T47D (cell line): ENCODE results near the gene SUSD4.
A peak's percentile ranks its signal among the peaks of the same experiment; 100 is the strongest.

Source experiments
- DNase-seq, 2 experiments: peaks; one replicate each; pipeline versions ENCODE4 v3.0.0 to v3.0.0-alpha.2; 2011 to 2012; ENCODE audit warnings: low read depth in 1 of 2, low spot score in 1 of 2
- JUND ChIP-seq: IDR thresholded peaks from 2 replicates; pipeline ENCODE4 v1.6.1; 2012; ENCODE audit warnings: low read depth
- in situ Hi-C: cut with HindIII; loops from 2 replicates; pipeline ENCODE4 v1.10.0; 2016; ENCODE audit warnings: low sequenced_read_pairs, low pct_unique_long_range_greater_than_20kb

The SUSD4 gene

DNA sequence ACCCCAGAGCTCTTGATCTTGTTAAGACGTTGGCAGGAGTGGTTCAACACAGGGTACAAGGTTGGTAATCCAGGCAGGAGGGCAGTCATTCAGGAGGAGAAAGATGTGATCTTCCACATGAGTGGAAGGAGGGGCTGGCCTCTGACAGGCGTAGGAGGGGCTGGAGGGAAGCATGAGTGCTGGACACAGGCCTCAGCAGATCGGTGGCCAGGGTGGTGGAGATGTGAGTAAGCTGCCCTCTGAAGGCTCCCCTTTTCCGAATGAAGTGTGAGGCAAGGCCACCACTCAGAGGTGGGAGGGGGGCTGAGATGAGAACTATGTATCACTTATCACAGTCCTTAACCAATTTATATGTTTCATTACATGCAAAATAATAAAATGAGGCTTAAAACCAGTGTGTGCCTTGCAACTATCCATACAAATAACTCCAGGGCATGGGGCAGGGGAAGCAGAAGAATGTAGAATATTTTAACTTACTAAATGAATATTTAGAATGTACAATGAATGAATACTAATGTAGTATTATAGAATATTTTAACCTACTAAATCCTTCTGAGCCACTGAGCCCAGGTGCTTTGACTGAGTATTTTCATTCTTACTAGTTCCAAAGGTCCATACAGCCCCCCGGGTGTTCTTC lies 117.4 kb downstream of the SUSD4 start:
- in situ Hi-C loops: no loop called here
- TF ChIP-seq JUND: no peak
- no peak for DNase-seq

DNA sequence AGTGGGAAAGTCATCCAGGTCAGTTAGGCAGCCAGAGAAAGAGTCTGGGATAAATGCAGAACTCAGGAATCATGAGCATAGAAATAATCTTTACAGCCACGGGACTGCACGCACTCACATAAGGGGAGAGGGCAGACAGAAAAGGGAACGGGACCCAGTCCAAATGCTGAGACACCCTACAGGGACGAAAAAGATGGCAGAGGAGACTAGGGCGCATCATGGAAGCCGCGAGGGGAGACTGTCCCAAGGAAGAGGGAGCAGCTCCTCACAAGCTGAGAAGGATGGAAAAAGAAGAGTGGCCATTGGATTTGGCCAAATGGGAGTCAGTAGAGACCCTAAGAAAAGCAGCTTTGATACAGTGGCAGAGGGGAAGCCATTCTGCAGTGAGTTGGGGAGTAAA lies 118.0 kb downstream of the SUSD4 start:
- in situ Hi-C loops: no loop called here
- TF ChIP-seq JUND: no peak
- DNase-seq: no peak

DNA sequence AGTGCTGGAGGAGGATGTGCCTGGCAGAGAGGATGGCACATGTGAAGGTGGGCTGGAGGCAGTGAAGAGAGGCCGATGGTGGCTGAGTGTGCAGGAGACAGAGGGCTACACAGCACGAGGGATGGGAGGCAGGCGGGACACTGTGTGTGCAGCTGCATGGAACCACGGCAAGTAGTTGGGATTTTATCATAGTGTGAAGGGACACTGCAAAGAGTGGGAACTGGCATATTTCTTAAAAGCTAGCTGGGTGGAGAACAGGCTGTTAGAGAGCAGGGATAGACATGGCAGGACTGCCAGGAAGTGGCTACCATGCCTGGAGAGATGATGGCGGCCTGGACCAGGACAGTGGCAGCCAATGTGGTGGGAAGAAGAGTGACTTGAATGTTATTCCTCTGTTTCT lies 118.6 kb downstream of the SUSD4 start:
- in situ Hi-C loops: no loop called here
- DNase-seq: no peak
- no peak for TF ChIP-seq JUND

DNA sequence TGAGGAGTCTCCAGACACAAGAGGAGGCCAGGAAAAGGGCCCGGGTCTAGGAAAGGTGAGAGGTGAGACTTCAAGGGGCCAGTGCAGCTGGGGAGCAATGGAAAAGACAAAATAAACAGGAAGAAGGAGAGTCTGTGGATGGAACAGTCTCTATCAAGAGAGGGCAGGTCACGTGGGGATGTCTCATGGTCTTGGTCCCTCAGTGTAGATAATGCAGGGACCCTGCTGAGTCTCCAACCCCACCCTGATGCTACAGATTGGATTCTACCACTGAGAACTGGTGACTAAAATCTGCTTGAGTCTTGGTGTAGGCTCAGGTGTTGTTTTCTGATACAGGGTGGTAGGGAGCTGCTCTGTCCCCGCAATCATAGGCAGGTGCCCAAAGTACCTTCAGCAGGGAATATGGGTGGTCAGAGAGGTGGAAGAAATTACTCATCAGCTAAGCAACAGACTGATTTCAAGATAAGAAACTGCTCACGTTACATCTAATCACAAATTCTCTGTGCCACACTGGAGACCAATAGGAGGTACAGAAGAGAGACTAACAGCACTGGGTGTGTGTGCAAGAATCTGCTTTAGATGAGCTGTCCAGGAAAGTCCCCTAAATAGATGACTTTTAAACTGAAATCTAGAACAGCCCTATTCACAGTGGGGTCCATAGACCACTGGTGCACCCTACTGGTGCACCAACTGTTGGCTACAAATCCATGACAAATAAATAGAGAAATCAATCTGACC lies 119.4 kb downstream of the SUSD4 start:
- DNase-seq: no peak
- in situ Hi-C loops: no loop called here
- TF ChIP-seq JUND: no peak

DNA sequence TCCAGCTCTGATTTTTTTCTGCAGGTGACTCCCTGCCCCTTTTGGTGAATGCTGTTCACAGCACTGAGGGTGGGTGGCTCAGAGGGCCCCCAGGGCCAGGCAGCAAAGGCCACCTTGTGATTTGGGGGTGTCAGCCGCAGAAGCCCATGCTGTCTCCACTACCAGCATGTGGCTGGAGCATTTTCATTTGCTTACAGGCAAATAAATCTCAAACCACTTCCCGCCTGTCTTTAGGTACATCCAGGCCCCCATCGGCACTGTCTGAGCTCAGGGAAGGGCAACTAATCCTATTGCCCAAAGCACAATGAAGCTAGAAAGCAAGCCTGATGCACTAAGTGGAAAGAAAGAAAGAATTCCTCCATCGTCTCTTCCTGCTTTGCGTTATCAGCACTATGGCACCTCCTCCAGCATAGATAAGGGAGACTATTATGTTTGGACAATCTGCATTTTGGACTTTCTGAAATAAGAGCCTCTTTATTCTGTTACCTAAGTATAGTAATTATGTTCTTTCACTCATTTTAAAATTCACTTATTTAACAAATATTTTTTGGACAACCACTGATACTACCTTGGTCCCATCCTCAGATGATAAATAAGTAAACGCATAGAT lies 120.4 kb downstream of the SUSD4 start:
- in situ Hi-C loops: no loop called here

DNA sequence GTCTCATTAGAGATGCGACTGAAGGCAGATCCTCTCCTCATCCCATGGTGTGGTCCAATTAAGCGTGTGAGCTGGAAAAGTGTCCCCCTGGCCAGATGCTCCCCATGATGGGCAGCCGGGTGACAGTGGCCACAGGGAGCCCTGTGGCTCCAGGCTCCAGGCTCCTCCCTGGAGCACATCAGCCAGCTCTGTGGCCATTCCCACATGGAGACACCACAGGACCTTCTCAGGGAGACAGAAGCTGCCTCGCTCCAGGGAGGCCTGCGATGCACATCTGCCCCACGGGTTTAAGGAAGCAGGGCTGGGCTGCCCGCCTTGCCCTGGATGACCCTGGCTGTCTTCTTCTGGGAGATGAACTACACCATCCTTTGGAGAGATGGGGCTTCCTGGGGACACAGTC lies 121.0 kb downstream of the SUSD4 start:
- in situ Hi-C loops: no loop called here
- no peak for TF ChIP-seq JUND
- DNase-seq: no peak

More for the DNA sequence above, 120.4 kb downstream of the SUSD4 start:
- TF ChIP-seq JUND: no peak
- no peak for DNase-seq

DNA sequence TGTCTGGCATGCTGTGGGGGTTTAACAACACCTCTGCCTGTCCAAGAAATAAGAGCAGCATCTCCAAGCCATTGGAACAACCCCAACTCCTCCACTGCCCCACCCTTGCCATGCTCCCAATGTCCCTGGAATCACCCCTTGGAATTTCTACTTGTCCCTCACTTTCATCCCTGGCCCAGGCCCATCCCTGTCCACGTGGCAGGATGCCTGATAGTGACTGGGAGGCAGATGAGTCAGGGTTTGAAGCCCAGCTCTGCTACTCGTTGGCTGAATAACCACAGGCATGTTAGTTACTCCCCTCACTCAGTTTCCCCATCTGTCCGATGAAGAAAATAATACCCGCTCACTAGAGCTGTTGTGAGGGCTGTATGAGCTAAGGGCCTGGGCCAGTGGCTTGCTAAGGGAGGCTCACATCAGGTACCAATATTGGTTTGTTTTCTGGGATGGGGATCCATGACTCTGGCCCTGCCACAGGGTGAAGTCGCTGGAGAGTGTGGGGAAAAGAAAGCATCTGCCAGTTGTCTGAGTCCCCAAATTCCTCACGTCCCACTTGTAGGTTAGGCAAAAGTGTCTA lies 121.5 kb downstream of the SUSD4 start:
- DNase-seq: no peak
- in situ Hi-C loops: no loop called here
- no peak for TF ChIP-seq JUND

DNA sequence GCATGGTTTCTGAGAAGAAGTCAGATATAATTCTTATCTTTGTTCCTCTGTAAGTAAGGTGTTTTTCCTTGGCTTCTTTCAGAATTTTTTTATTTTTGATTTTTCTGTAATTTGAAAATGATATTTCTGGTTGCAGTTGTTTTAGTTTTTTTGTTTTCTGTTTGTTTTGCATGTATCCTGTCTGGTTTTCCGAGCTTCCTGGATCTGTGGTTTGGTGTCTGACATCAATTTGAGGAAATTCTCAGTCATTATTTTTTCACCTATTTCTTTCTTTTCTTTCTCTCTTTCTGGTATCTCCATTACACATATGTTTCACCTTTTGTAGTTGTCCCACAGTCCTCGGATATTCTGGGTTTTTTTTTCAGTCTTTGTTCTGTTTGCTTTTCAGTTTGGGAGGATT lies 123.9 kb downstream of the SUSD4 start:
- DNase-seq: no peak

DNA sequence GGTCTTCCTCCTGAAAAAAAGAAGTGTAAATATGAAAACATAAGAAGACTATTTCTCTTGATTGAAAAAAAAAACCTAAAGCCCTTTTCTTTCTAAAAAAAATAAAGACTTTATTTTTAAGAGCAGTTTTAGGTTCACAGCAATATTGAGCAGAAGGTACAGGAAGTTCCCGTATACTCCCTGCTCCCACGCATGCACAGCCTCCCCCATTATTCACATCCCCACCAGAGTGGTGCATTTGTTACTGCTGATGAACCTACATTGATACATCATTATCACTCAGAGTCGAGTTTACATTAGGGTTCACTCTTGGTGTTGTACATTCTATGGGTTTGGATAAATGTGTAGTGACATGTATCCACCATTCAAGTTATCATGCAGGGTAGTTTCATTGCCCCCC lies 128.9 kb downstream of the SUSD4 start:
- TF ChIP-seq JUND: no peak
- DNase-seq: no peak
- in situ Hi-C loops: no loop called here

More for the DNA sequence above, 123.9 kb downstream of the SUSD4 start:
- in situ Hi-C loops: no loop called here
- TF ChIP-seq JUND: no peak

DNA sequence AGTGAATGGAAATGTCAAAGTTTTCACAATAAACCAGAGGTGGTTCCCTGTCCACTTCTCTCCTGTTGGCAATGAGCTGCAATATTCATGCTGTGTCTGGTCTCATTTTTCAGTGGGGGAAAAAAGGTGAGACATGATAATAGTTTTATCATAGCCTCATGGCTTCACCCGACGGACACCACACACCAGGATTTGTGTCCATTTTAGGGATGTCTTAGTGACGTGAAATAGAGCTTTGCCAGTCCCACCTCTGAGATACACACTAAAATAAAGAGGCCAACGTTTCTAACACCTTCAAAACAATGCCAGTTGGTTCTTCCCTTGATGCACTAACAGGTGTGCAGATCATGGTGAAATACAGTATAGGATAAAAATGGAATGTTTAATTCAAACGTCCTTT lies 129.4 kb downstream of the SUSD4 start:
- no peak for DNase-seq
- in situ Hi-C loops: no loop called here
- no peak for TF ChIP-seq JUND

DNA sequence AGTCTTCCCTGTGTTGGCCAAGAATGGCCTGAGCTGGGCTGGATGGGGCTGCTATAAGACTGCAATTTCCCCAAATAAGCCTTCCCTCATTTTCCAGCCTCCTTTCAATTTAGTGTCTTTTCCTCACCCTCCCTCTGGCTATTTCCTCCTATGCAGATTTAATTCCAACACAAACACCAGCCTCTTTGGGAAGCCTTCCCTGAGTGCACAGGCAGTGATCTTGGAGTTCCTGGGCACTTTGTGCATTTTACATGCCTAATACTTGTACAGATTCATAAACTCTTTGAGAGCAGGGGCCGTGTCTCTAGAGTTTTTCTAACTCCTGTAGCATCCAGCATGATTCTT lies 129.8 kb downstream of the SUSD4 start:
- DNase-seq: peak in 1 of 2 experiments; percentile 27
- in situ Hi-C loops: no loop called here
- no peak for TF ChIP-seq JUND

DNA sequence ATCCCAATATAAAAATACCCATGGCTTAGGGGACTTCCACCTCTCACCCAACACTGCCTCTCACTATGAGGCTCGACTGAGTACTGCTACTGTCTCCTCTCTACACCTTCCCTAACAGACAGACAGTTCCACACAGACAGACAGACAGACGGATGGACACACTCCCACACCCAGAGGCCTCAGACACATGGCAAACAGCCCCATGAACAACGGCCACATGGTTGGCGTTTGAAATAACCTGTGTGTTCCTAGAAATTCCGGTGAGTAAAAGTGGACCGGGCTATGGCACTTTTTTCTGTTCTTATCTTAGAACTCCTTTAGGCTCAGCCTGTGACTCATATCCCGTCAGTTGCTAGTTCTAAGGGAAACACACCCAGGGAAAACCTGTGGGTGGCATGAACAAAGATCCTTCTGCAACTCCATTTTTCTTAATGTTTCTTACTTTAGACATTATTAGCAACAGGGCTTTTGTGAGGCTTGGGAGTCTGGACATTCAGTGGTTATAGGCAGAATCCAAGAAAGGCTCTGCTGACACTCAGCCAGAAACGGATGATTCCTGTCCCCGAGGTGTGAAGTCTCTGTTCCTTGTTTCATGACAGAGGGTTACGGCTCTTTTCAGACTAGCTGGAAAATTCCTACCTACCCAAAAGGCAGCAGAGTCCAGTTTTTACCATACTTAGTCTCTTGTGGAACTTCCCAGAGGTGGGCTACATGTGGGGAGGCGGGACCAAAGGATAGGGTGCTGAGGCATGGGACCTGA lies 130.4 kb downstream of the SUSD4 start:
- in situ Hi-C loops: no loop called here
- no peak for DNase-seq
- TF ChIP-seq JUND: no peak

DNA sequence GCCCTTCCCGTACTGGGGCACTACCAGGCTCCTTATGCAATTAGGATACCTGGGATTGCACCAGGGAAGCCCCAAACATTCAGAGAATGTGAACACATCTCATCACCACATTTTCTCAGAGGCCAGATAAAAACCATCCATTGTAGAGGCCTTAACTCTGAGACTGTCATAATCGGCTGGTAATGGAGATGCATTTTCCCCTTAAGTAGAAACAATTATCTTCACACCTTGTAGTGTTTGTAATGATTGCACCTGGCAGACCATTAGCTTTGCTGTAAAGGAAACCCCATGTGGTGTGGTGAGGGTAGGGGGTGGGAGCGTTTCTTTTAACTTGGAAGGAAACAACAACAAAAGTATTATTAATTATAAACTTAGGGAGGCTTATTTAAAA lies 131.0 kb downstream of the SUSD4 start:
- in situ Hi-C loops: no loop called here
- DNase-seq: no peak
- no peak for TF ChIP-seq JUND
